K562 (cell line): Measurements from ENCODE around the gene HMBS. TPM values are rescaled to one million over a fixed set of nuclear protein-coding genes. Genes with fewer than 3 reads are reported as not detected.

Source experiments
- ATF7 ChIP-seq: fragments of 450-650 bp; IDR thresholded peaks from 2 replicates; pipeline ENCODE4 v1.7.1; 2014; ENCODE audit warnings: mild to moderate bottlenecking, moderate library complexity
- CBFB ChIP-seq: sonication (generic); formaldehyde crosslinking; IDR thresholded peaks from 2 replicates; pipeline ENCODE4 v1.4.0; 2020; ENCODE audit warnings: mild to moderate bottlenecking, missing genetic modification reagents
- CEBPG ChIP-seq, 3 experiments: fragments of 200-800 bp in 1 of 3; sonication (Bioruptor generic) in 1 of 3; sonication (generic) in 1 of 3; formaldehyde crosslinking in 1 of 3; IDR thresholded peaks in 2 of 3; conservative IDR thresholded peaks in 1 of 3; 2 replicates each; pipeline versions ENCODE4 v1.6.1 to v1.8.0; 2016 to 2022; ENCODE audit warnings: missing compliant biosample characterization in 2 of 3, missing genetic modification characterization in 2 of 3, mild to moderate bottlenecking in 1 of 3, missing genetic modification reagents in 1 of 3
- ESRRA ChIP-seq: fragments of 450-650 bp; IDR thresholded peaks from 2 replicates; pipeline ENCODE4 v1.6.1; 2014; ENCODE audit warnings: low read depth, mild to moderate bottlenecking, moderate library complexity, borderline replicate concordance
- EZH2 ChIP-seq: IDR thresholded peaks from 2 replicates; pipeline ENCODE4 v1.6.1; 2012; ENCODE audit warnings: low read depth, mild to moderate bottlenecking, inconsistent platforms, low read length, borderline replicate concordance
- KLF1 ChIP-seq: fragments of 450-650 bp; IDR thresholded peaks from 2 replicates; pipeline ENCODE4 v1.6.1; 2016; ENCODE audit warnings: missing genetic modification characterization, missing compliant biosample characterization
- L3MBTL2 ChIP-seq: fragments of 450-650 bp; IDR thresholded peaks from 2 replicates; pipeline ENCODE4 v1.6.1; 2016; ENCODE audit warnings: mild to moderate bottlenecking, moderate library complexity
- LCOR ChIP-seq: sonication (generic); formaldehyde crosslinking; IDR thresholded peaks from 2 replicates; pipeline ENCODE4 v1.8.0; 2022; ENCODE audit warnings: mild to moderate bottlenecking, missing genetic modification reagents
- MYC ChIP-seq, 2 experiments: fragments of 250-450 bp in 1 of 2; sonication (Bioruptor Pico) in 1 of 2; IDR thresholded peaks; 2 replicates each; pipeline versions ENCODE4 v1.5.1 to v1.6.1; 2012 to 2021; ENCODE audit warnings: low read depth in 2 of 2, borderline replicate concordance in 1 of 2, improper control_type of control experiment in 1 of 2, low read length in 1 of 2, mild to moderate bottlenecking in 1 of 2, moderate library complexity in 1 of 2
- NCOA4 ChIP-seq: fragments of 450-650 bp; IDR thresholded peaks from 2 replicates; pipeline ENCODE4 v1.6.1; 2018; ENCODE audit warnings: mild to moderate bottlenecking; ENCODE audit not compliant: partially characterized antibody
- NFIX ChIP-seq: fragments of 250-450 bp; sonication (Bioruptor Pico); IDR thresholded peaks from 2 replicates; pipeline ENCODE4 v1.4.0; 2020; ENCODE audit warnings: low read depth, mild to moderate bottlenecking, moderate library complexity
- NR2C1 ChIP-seq, 2 experiments: fragments of 450-650 bp; IDR thresholded peaks; 2 replicates each; pipeline ENCODE4 v1.6.1; 2017; ENCODE audit warnings: mild to moderate bottlenecking in 2 of 2, antibody characterized with exemption in 1 of 2, inconsistent platforms in 1 of 2, missing compliant biosample characterization in 1 of 2, missing genetic modification characterization in 1 of 2
- POLR2G ChIP-seq: fragments of 200-400 bp; formaldehyde crosslinking; IDR thresholded peaks from 2 replicates; pipeline ENCODE4 v1.6.1; 2017; ENCODE audit warnings: low read depth, mild to moderate bottlenecking, antibody characterized with exemption, low read length, moderate library complexity
- POU5F1 ChIP-seq: fragments of 150-350 bp; IDR thresholded peaks from 2 replicates; pipeline ENCODE4 v1.6.1; 2014; ENCODE audit warnings: borderline replicate concordance, low read length, low read depth, mild to moderate bottlenecking; ENCODE audit not compliant: partially characterized antibody
- PURB ChIP-seq: sonication (generic); formaldehyde crosslinking; IDR thresholded peaks from 2 replicates; pipeline ENCODE4 v1.9.0; 2021; ENCODE audit warnings: low read depth, mild to moderate bottlenecking, missing genetic modification reagents
- SREBF2 ChIP-seq: sonication (generic); formaldehyde crosslinking; IDR thresholded peaks from 2 replicates; pipeline ENCODE4 v1.4.0; 2020; ENCODE audit warnings: mild to moderate bottlenecking, missing genetic modification reagents
- TAF9B ChIP-seq: fragments of 450-650 bp; IDR thresholded peaks from 2 replicates; pipeline ENCODE4 v1.6.1; 2018; ENCODE audit warnings: mild to moderate bottlenecking; ENCODE audit not compliant: partially characterized antibody
- ZC3H8 ChIP-seq: fragments of 450-650 bp; IDR thresholded peaks from 2 replicates; pipeline ENCODE4 v1.6.1; 2017
- ZNF146 ChIP-seq: IDR thresholded peaks from one replicate; pipeline ENCODE4 v1.6.1; 2018; ENCODE audit warnings: missing compliant biosample characterization; ENCODE audit not compliant: unreplicated experiment
- ZNF165 ChIP-seq: fragments of 250-450 bp; sonication (Bioruptor Pico); IDR thresholded peaks from 2 replicates; pipeline ENCODE4 v1.4.0; 2020; ENCODE audit warnings: borderline replicate concordance
- ZNF263 ChIP-seq: sonication (generic); formaldehyde crosslinking; IDR thresholded peaks from 2 replicates; pipeline ENCODE4 v1.8.0; 2022; ENCODE audit warnings: mild to moderate bottlenecking, missing genetic modification reagents, borderline replicate concordance
- ZNF431 ChIP-seq: sonication (generic); formaldehyde crosslinking; IDR thresholded peaks from 2 replicates; pipeline ENCODE4 v1.8.0; 2022; ENCODE audit warnings: mild to moderate bottlenecking, missing genetic modification reagents
- polyA plus RNA-seq, 8 experiments: library from polyadenylated mRNA; depleted of rRNA in 4 of 8; stranded (reverse) in 5 of 8; unstranded in 3 of 8; fragments of >200 nt; fragmentation: Nextera tagmentation in 2 of 8; fragmentation: Illumina TruSeq in 1 of 8; extraction: Ambion mirVana in 2 of 8; extraction: Trizol in 1 of 8; gene quantifications; 2 replicates each; pipeline versions ENCODE4 v1.2.1 to v1.2.3, GENCODE V29; 2011 to 2014; ENCODE audit warnings: inconsistent platforms in 1 of 8, missing spikeins in 1 of 8
- total RNA-seq, 7 experiments: library from RNA; depleted of rRNA in 6 of 7; stranded (reverse); fragments of >200 nt in 6 of 7; fragmentation: Illumina TruSeq in 2 of 7; extraction: Trizol in 2 of 7; gene quantifications; 2 replicates each; pipeline versions ENCODE4 v1.2.1 to v1.2.3, GENCODE V29; 2011 to 2021; ENCODE audit warnings: low replicate concordance in 1 of 7
- TF ChIP-seq, protein P1 (sequence below): IDR thresholded peaks from 2 replicates; pipeline ENCODE4 v1.6.1; 2011; ENCODE audit not compliant: insufficient read length; ENCODE audit errors: extremely low read depth
- TF ChIP-seq, protein P2 (sequence below): fragments of 450-650 bp; IDR thresholded peaks from 2 replicates; pipeline ENCODE4 v1.6.1; 2016; ENCODE audit warnings: antibody characterized with exemption
- TF ChIP-seq, protein P3 (sequence below): fragments of 250-450 bp; sonication (Bioruptor Pico); IDR thresholded peaks from 2 replicates; pipeline ENCODE4 v1.8.0; 2021; ENCODE audit warnings: borderline replicate concordance, mild to moderate bottlenecking, moderate library complexity; ENCODE audit not compliant: poor library complexity, severe bottlenecking

The HMBS gene
- total and polyA plus RNA-seq, 9 of the 15 experiments (the other 6 are each of a cell fraction or from before 2014, with no cell fraction given): 56.9 to 385 (median 286) TPM

DNA sequence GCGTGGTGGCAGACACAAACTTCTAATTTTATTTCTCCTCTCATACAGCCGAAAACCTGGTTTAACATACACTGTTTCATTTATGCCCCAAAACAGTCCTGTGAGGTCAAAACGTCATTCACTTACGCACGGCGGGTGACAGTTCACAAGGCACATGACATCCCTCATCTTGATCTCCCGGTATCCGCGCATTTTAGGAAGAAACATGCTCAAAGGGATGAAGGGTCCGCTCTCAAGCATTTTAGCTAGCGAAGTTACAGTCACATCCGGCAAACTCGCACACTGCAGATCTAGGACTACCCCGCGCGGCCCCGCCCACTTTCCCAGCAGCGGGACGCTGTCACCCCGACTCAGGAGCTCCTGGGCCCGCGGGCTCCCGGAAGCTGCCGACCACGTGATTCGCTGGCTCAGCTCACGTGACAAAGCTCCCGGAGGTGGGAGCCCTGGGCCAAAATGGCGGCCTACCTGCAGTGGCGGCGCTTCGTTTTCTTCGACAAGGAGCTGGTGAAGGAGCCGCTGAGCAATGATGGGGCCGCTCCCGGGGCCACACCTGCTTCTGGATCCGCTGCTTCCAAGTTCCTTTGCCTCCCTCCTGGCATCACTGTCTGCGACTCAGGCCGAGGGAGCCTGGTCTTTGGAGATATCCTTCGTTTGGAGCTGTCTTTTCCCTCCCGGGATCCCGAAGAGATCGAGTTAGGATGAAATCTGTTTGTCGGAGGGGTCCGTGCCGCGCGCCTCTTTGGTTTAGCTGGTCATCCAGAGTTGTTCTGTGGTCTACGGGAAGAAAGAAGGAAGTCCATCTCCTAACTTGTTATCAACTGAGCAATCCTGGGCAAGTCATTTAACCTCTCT lies 17.1 kb upstream of the HMBS start, which contains the start of gene VPS11 (continued):
- TF ChIP-seq NR2C1 (IDR thresholded peaks at IDR 0.05) (peak; percentile 75), NR2C1 (tag; IDR thresholded peaks at IDR 0.05) (peak; percentile 70; the same call in 1 of the 2 replicates), POLR2G (peak; percentile 90), NCOA4 (no peak), KLF1 (tag) (0 out of 2 replicates have a peak, but pooled peaks have one; percentile 51), ZNF431 (CRISPR knock-in tag) (0 out of 2 replicates have a peak, but pooled peaks have one; percentile 27), L3MBTL2 (peak; percentile 65; the same call in 1 of the 2 replicates), CBFB (CRISPR knock-in tag) (no peak), CEBPG (CRISPR knock-in tag; IDR thresholded peaks at IDR 0.05) (no peak), CEBPG (tag; conservative IDR thresholded peaks at IDR 0.05 in 1 of 2, IDR thresholded peaks at IDR 0.05 in 1 of 2) (no peak), ZNF146 (no peak), MYC (IDR thresholded peaks at IDR 0.05; ENCODE audit: low read depth, low read length) (peak; percentile 78), MYC (CRISPR knock-in tag; IDR thresholded peaks at IDR 0.05; ENCODE audit: borderline replicate concordance, low read depth) (peak; percentile 36; the same call in 1 of the 2 replicates), EZH2 (no peak), ZNF165 (CRISPR knock-in tag) (no peak), LCOR (CRISPR knock-in tag) (peak; percentile 29; the same call in 1 of the 2 replicates), PURB (no peak), POU5F1 (no peak), SREBF2 (CRISPR knock-in tag) (no peak), ESRRA (peak; percentile 7; the same call in 1 of the 2 replicates), ZC3H8 (no peak), NFIX (CRISPR knock-in tag) (no peak), ZNF263 (CRISPR knock-in tag) (peak; percentile 24; the same call in 1 of the 2 replicates), ATF7 (peak; percentile 73), TAF9B (peak; percentile 82)
- TF ChIP-seq, protein P1, sequence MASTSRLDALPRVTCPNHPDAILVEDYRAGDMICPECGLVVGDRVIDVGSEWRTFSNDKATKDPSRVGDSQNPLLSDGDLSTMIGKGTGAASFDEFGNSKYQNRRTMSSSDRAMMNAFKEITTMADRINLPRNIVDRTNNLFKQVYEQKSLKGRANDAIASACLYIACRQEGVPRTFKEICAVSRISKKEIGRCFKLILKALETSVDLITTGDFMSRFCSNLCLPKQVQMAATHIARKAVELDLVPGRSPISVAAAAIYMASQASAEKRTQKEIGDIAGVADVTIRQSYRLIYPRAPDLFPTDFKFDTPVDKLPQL: no peak
- TF ChIP-seq, protein P2, sequence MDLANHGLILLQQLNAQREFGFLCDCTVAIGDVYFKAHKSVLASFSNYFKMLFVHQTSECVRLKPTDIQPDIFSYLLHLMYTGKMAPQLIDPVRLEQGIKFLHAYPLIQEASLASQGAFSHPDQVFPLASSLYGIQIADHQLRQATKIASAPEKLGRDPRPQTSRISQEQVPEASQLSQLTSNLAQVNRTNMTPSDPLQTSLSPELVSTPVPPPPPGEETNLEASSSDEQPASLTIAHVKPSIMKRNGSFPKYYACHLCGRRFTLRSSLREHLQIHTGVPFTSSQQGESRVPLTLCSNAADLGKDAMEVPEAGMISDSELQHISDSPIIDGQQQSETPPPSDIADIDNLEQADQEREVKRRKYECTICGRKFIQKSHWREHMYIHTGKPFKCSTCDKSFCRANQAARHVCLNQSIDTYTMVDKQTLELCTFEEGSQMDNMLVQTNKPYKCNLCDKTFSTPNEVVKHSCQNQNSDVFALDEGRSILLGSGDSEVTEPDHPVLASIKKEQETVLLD: no peak
- TF ChIP-seq, protein P3, sequence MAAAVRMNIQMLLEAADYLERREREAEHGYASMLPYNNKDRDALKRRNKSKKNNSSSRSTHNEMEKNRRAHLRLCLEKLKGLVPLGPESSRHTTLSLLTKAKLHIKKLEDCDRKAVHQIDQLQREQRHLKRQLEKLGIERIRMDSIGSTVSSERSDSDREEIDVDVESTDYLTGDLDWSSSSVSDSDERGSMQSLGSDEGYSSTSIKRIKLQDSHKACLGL (CRISPR knock-in tag): peak; percentile 67
